Calu3 (cell line): ENCODE measurements around the gene TANGO6. TPM values are rescaled to one million over a fixed set of nuclear protein-coding genes. Genes with fewer than 3 reads are reported as not detected.

Experiments used
- BruUV-seq: library from RNA; stranded (reverse); fragments of 400-500 nt; replicated peaks from 2 replicates; lab custom pipeline; 2021; lab: Mats Ljungman, UMichigan
- CTCF ChIA-PET: fragments of 300-600 bp; sonication (Branson Sonifier 250); formaldehyde crosslinking; loops from one replicate; lab custom pipeline; 2022; ENCODE audit warnings: antibody characterized with exemption; lab: Charles Lee
- DNase-seq: peaks from one replicate; pipeline ENCODE4 v3.0.0; 2022
- H3K27ac Mint-ChIP-seq: one replicate; pipeline ENCODE4 v1.8.0; 2022; ENCODE audit warnings: mixed read lengths; ENCODE audit not compliant: unreplicated experiment
- H3K27me3 Mint-ChIP-seq: one replicate; pipeline ENCODE4 v1.8.0; 2022; ENCODE audit warnings: mixed read lengths; ENCODE audit not compliant: unreplicated experiment
- H3K36me3 Mint-ChIP-seq: one replicate; pipeline ENCODE4 v1.8.0; 2022; ENCODE audit warnings: mild to moderate bottlenecking, moderate library complexity, mixed read lengths; ENCODE audit not compliant: insufficient read depth, unreplicated experiment
- H3K4me1 Mint-ChIP-seq: one replicate; pipeline ENCODE4 v1.8.0; 2022; ENCODE audit warnings: mild to moderate bottlenecking, low read depth, mixed read lengths; ENCODE audit not compliant: unreplicated experiment
- H3K4me3 Mint-ChIP-seq: one replicate; pipeline ENCODE4 v1.8.0; 2022; ENCODE audit warnings: mild to moderate bottlenecking, low read depth, moderate library complexity, mixed read lengths; ENCODE audit not compliant: unreplicated experiment
- H3K9me3 Mint-ChIP-seq: one replicate; pipeline ENCODE4 v1.8.0; 2022; ENCODE audit warnings: low read depth, mixed read lengths; ENCODE audit not compliant: unreplicated experiment
- intact Hi-C: fragments of 100-400 bp; cut with micrococcal nuclease; formaldehyde crosslinking; loops from one replicate; pipeline ENCODE4 v1.10.0; 2022; ENCODE audit not compliant: unreplicated experiment
- total RNA-seq: library from RNA; stranded (reverse); gene quantifications from 2 replicates; pipeline ENCODE4 v1.2.3, GENCODE V29; 2022
- TF ChIP-seq, protein P1 (sequence below): fragments of 200-600 bp; IDR thresholded peaks from one replicate; pipeline ENCODE4 v1.8.0; 2022; ENCODE audit warnings: antibody characterized with exemption; ENCODE audit not compliant: unreplicated experiment

TANGO6 gene
- total RNA-seq, 1 experiment from 2014 or later = 18.0 TPM

DNA sequence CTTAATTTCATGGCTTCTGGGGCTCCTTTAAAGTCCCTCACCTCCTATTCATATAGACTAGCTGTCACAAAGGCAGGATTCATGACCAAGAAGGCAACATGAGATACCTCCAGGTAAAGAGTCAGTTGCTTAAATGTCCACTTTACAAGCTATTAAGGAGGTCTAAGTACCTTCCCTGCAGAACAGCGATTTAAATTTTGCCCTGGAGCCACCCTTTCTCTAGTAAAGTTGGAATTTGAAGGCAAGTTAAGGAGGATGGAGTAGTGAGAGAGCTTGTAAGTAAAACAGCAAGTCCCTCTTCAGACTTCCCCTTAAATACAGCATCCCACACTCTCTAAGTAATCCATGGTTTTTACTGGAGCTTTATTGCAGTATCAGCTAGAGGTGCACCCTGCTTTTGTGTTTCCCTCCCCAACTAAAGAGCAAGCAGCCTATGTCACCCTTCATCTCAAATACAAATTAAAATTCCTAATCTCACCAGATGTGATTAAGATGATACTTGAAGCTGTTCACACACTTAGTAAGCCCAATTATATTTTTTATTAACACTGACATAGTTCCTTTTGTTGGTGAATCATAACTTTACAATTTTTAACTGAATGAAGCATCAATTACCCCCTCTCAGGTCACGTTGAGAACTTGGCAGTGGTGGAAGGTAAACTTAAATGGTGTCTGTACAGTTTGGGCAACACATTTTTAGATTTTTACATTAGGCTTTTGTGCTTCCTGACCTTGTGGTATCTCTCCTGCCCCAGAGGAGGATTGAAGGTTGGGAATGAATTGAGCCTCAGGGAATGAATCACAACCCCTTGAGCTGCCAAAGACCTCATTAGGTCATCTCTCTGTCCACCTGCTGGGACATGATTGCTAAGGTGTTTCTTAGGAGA, 108.9 kb downstream of the TANGO6 start:
- Mint-ChIP-seq H3K36me3 (no peaks in the 10 kb centered on the region), H3K27me3 (no peaks in the 10 kb centered on the region), H3K4me3 (no peak overlapping the region), H3K4me1 (peaks cover 8% of the 10 kb centered on the region), H3K27ac (no peak overlapping the region), H3K9me3 (no peaks in the 10 kb centered on the region)
- no peak for DNase-seq
- TF ChIP-seq, protein P1, sequence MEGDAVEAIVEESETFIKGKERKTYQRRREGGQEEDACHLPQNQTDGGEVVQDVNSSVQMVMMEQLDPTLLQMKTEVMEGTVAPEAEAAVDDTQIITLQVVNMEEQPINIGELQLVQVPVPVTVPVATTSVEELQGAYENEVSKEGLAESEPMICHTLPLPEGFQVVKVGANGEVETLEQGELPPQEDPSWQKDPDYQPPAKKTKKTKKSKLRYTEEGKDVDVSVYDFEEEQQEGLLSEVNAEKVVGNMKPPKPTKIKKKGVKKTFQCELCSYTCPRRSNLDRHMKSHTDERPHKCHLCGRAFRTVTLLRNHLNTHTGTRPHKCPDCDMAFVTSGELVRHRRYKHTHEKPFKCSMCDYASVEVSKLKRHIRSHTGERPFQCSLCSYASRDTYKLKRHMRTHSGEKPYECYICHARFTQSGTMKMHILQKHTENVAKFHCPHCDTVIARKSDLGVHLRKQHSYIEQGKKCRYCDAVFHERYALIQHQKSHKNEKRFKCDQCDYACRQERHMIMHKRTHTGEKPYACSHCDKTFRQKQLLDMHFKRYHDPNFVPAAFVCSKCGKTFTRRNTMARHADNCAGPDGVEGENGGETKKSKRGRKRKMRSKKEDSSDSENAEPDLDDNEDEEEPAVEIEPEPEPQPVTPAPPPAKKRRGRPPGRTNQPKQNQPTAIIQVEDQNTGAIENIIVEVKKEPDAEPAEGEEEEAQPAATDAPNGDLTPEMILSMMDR = no peak
- intact Hi-C loops = no loop called here
- CTCF ChIA-PET = interaction anchor here (0.5 to 1.3 kb wide), 4 partner anchors 10 to 657 kb away, joined by 3 to 11 read pairs (median 6); no protein-coding TSS in a partner anchor
- BruUV-seq = no TSS peak

- Mint-ChIP-seq H3K4me3 (no peak overlapping the region), H3K27ac (no peak overlapping the region), H3K27me3 (no peaks in the 10 kb centered on the region), H3K4me1 (peaks cover 8% of the 10 kb centered on the region), H3K9me3 (no peaks in the 10 kb centered on the region), H3K36me3 (no peaks in the 10 kb centered on the region)
- CTCF ChIA-PET = no interaction called here
- intact Hi-C loops = no loop called here
- no TSS peak for BruUV-seq
- TF ChIP-seq, protein P1 = no peak
- no peak for DNase-seq
These were observed 111.7 kb downstream of the TANGO6 start for GRCh38 chr16:68954911-68955635.

GRCh38 chr16:68960910-68961309, 117.6 kb downstream of the TANGO6 start:
- no TSS peak for BruUV-seq
- Mint-ChIP-seq H3K27me3 (no peaks in the 10 kb centered on the region), H3K9me3 (no peaks in the 10 kb centered on the region), H3K4me3 (no peak overlapping the region), H3K27ac (no peak overlapping the region), H3K4me1 (no peaks in the 10 kb centered on the region), H3K36me3 (no peaks in the 10 kb centered on the region)
- TF ChIP-seq, protein P1 = no peak
- DNase-seq = no peak
- CTCF ChIA-PET = interaction anchor here (0.7 kb wide), 1 partner anchor 877 kb away, joined by 3 read pairs; no protein-coding TSS in a partner anchor
- intact Hi-C loops = no loop called here

DNA sequence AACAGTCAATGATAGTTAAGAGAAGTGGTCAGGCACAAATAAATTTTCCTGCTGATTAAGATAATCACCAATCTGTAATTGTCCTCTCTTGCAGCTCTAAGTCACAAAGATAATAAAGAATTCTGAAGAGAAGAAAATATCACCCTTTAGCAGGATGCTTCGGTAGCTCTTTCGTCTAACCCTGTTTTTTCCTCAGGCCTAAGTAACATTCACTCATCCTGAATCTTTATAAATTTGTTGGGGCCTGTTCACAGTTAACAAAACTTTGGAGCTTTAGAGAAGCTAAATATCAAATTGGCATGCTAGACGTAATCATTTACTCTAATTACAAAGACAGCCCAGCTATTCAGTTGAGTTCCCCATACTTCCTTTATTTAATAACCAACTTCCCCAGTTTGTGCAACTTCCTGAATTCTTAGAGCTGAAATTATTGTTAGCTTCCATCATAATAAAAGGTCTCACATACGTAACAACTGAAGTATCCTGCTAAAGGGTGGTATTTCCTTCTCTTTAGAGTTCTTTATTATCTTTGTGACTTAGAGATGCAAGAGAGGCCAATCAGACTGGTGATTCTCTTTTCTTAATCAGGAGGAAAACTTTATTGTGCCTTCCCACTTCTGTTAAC, 118.6 kb downstream of the TANGO6 start:
- CTCF ChIA-PET = interaction anchor here (0.6 kb wide), 1 partner anchor 357 kb away, joined by 4 read pairs; no protein-coding TSS in a partner anchor
- Mint-ChIP-seq H3K27ac (no peak overlapping the region), H3K4me1 (no peaks in the 10 kb centered on the region)

More for the DNA sequence above, 118.6 kb downstream of the TANGO6 start:
- no TSS peak for BruUV-seq
- no peaks in the 10 kb centered on the region for H3K36me3 Mint-ChIP-seq
- intact Hi-C loops = no loop called here
- TF ChIP-seq, protein P1 = no peak
- no peaks in the 10 kb centered on the region for H3K9me3 Mint-ChIP-seq
- DNase-seq = no peak
- H3K27me3 Mint-ChIP-seq = no peaks in the 10 kb centered on the region
- H3K4me3 Mint-ChIP-seq = no peak overlapping the region
